ENCODE results near the gene MYO1A. TPM values are rescaled to one million over a fixed set of nuclear protein-coding genes. Genes with fewer than 3 reads are reported as not detected.

The MYO1A gene
- polyA plus RNA-seq, 1 donor (not counting 4 experiments of a cell fraction or from before 2014, with no cell fraction given): 0.01 TPM

GRCh38 chr12:56994231-56994746, 55.6 kb downstream of the MYO1A start:
- TF ChIP-seq, protein P1, sequence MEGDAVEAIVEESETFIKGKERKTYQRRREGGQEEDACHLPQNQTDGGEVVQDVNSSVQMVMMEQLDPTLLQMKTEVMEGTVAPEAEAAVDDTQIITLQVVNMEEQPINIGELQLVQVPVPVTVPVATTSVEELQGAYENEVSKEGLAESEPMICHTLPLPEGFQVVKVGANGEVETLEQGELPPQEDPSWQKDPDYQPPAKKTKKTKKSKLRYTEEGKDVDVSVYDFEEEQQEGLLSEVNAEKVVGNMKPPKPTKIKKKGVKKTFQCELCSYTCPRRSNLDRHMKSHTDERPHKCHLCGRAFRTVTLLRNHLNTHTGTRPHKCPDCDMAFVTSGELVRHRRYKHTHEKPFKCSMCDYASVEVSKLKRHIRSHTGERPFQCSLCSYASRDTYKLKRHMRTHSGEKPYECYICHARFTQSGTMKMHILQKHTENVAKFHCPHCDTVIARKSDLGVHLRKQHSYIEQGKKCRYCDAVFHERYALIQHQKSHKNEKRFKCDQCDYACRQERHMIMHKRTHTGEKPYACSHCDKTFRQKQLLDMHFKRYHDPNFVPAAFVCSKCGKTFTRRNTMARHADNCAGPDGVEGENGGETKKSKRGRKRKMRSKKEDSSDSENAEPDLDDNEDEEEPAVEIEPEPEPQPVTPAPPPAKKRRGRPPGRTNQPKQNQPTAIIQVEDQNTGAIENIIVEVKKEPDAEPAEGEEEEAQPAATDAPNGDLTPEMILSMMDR (optimal IDR thresholded peaks at IDR 0.05 in 1 of 3, IDR thresholded peaks at IDR 0.05 in 1 of 3, conservative IDR thresholded peaks at IDR 0.05 in 1 of 3; ENCODE audit: extremely low read depth in 1 of 3, insufficient read depth in 2 of 3, low read length in 3 of 3): no peak
- TF ChIP-seq EZH2 (IDR thresholded peaks at IDR 0.05; ENCODE audit: low read length): no peak
- H3K4me2 ChIP-seq (ENCODE audit: control insufficient read depth, extremely low read depth, insufficient read depth, low read depth, low read length): no peak overlapping the region
- H3K27me3 ChIP-seq (ENCODE audit: control insufficient read depth, extremely low read depth, insufficient read depth, low read length): no peaks in the 10 kb centered on the region
- peaks cover 3% of the 10 kb centered on the region for H3K9me1 ChIP-seq (ENCODE audit: control insufficient read depth, extremely low read depth, insufficient read depth, low read length)
- no peak overlapping the region for H3K9ac ChIP-seq (ENCODE audit: control insufficient read depth, extremely low read depth, insufficient read depth, low read length)
- no peak overlapping the region for H3K27ac ChIP-seq (ENCODE audit: control insufficient read depth, insufficient read depth, low read length)
- H3K36me3 ChIP-seq (ENCODE audit: control insufficient read depth in 2 of 2, extremely low read depth in 1 of 2, insufficient read depth in 2 of 2, low read length in 2 of 2): peaks cover 0 to 1% of the 10 kb centered on the region in 2 experiments
- no peaks in the 10 kb centered on the region for H3K79me2 ChIP-seq (ENCODE audit: control insufficient read depth, insufficient read depth, low read length)
- FAIRE-seq (no peak), DNase-seq (ENCODE audit: low read depth, low spot score) (no peak)
- H3K4me3 ChIP-seq (ENCODE audit: control insufficient read depth in 2 of 3, extremely low read depth in 1 of 3, insufficient read depth in 2 of 3, low read depth in 1 of 3, low read length in 3 of 3): no peak overlapping the region
- H3K4me1 ChIP-seq (ENCODE audit: control insufficient read depth, extremely low read depth, insufficient read depth, low read length): peaks cover 6% of the 10 kb centered on the region
- dilution Hi-C loops (cut with MboI; ENCODE audit: extremely low pct_ligation_motif_present, low sequenced_read_pairs): no loop called here
- no peak overlapping the region for H2AFZ ChIP-seq (ENCODE audit: control insufficient read depth, low read length)
- H4K20me1 ChIP-seq (ENCODE audit: control insufficient read depth, extremely low read depth, insufficient read depth, low read length): no peaks in the 10 kb centered on the region
- H3K9me3 ChIP-seq (ENCODE audit: control insufficient read depth, low read depth, low read length): no peaks in the 10 kb centered on the region

GRCh38 chr12:56993346-56993745, 56.6 kb downstream of the MYO1A start:
- TF ChIP-seq, protein P1 (optimal IDR thresholded peaks at IDR 0.05 in 1 of 3, IDR thresholded peaks at IDR 0.05 in 1 of 3, conservative IDR thresholded peaks at IDR 0.05 in 1 of 3; ENCODE audit: extremely low read depth in 1 of 3, insufficient read depth in 2 of 3, low read length in 3 of 3): no peak
- no peak for TF ChIP-seq EZH2 (IDR thresholded peaks at IDR 0.05; ENCODE audit: low read length)
- Histone ChIP-seq H3K27ac (ENCODE audit: control insufficient read depth, insufficient read depth, low read length) (no peak overlapping the region), H3K79me2 (ENCODE audit: control insufficient read depth, insufficient read depth, low read length) (no peaks in the 10 kb centered on the region), H3K4me3 (ENCODE audit: control insufficient read depth in 2 of 3, extremely low read depth in 1 of 3, insufficient read depth in 2 of 3, low read depth in 1 of 3, low read length in 3 of 3) (no peak overlapping the region), H3K27me3 (ENCODE audit: control insufficient read depth, extremely low read depth, insufficient read depth, low read length) (no peaks in the 10 kb centered on the region), H3K9me3 (ENCODE audit: control insufficient read depth, low read depth, low read length) (no peaks in the 10 kb centered on the region), H3K4me2 (ENCODE audit: control insufficient read depth, extremely low read depth, insufficient read depth, low read depth, low read length) (no peak overlapping the region), H3K9ac (ENCODE audit: control insufficient read depth, extremely low read depth, insufficient read depth, low read length) (no peak overlapping the region), H3K36me3 (ENCODE audit: control insufficient read depth in 2 of 2, extremely low read depth in 1 of 2, insufficient read depth in 2 of 2, low read length in 2 of 2) (peaks cover 0 to 1% of the 10 kb centered on the region in 2 experiments), H4K20me1 (ENCODE audit: control insufficient read depth, extremely low read depth, insufficient read depth, low read length) (no peaks in the 10 kb centered on the region), H3K9me1 (ENCODE audit: control insufficient read depth, extremely low read depth, insufficient read depth, low read length) (peaks cover 3% of the 10 kb centered on the region), H3K4me1 (ENCODE audit: control insufficient read depth, extremely low read depth, insufficient read depth, low read length) (peaks cover 6% of the 10 kb centered on the region), H2AFZ (ENCODE audit: control insufficient read depth, low read length) (no peak overlapping the region)
- dilution Hi-C loops (cut with MboI; ENCODE audit: extremely low pct_ligation_motif_present, low sequenced_read_pairs): no loop called here
- FAIRE-seq: no peak
- no peak for DNase-seq (ENCODE audit: low read depth, low spot score)
